K562 (cell line): Measurements from ENCODE around the gene ATP2A1.

Experiments used
- BHLHE40 ChIP-seq: IDR thresholded peaks from 2 replicates; pipeline ENCODE4 v1.6.1; 2011; ENCODE audit warnings: low read length, improper control_type of control experiment
- CTCF ChIP-seq, 3 experiments: IDR thresholded peaks in 2 of 3; conservative IDR thresholded peaks in 1 of 3; 2 replicates each; pipeline ENCODE4 v1.5.1; 2011 to 2012; ENCODE audit warnings: low read length in 3 of 3, mild to moderate bottlenecking in 3 of 3, control low read depth in 2 of 3, improper control_type of control experiment in 1 of 3, inconsistent platforms in 1 of 3, low read depth in 1 of 3, mixed read lengths in 1 of 3, moderate library complexity in 1 of 3; ENCODE audit not compliant: insufficient read depth in 2 of 3
- EZH2 ChIP-seq: IDR thresholded peaks from 2 replicates; pipeline ENCODE4 v1.6.1; 2012; ENCODE audit warnings: low read depth, mild to moderate bottlenecking, inconsistent platforms, low read length, borderline replicate concordance
- FOXJ3 ChIP-seq: sonication (generic); formaldehyde crosslinking; IDR thresholded peaks from 2 replicates; pipeline ENCODE4 v1.4.0; 2020; ENCODE audit warnings: mild to moderate bottlenecking, missing genetic modification reagents
- GATA2 ChIP-seq: sonication (generic); formaldehyde crosslinking; IDR thresholded peaks from 2 replicates; pipeline ENCODE4 v1.4.0; 2020; ENCODE audit warnings: mild to moderate bottlenecking, missing genetic modification reagents
- MAFF ChIP-seq: IDR thresholded peaks from 2 replicates; pipeline ENCODE4 v1.6.1; 2012; ENCODE audit warnings: low read length, improper control_type of control experiment
- MAZ ChIP-seq, 2 experiments: fragments of 450-650 bp in 1 of 2; sonication (generic) in 1 of 2; formaldehyde crosslinking; IDR thresholded peaks in 1 of 2; conservative IDR thresholded peaks in 1 of 2; 2 replicates each; pipeline versions ENCODE4 v1.4.0 to v1.5.0; 2020; ENCODE audit warnings: mild to moderate bottlenecking in 1 of 2, missing genetic modification reagents in 1 of 2
- MXI1 ChIP-seq: IDR thresholded peaks from 2 replicates; pipeline ENCODE4 v1.6.1; 2011; ENCODE audit warnings: low read depth, mild to moderate bottlenecking, improper control_type of control experiment, low read length
- SIN3A ChIP-seq, 2 experiments: fragments of 150-350 bp in 1 of 2; IDR thresholded peaks; 2 replicates each; pipeline ENCODE4 v1.6.1; 2011 to 2016; ENCODE audit warnings: borderline replicate concordance in 2 of 2, low read depth in 2 of 2, low read length in 2 of 2, mild to moderate bottlenecking in 2 of 2, moderate library complexity in 2 of 2; ENCODE audit not compliant: control insufficient read depth in 1 of 2
- TAF15 ChIP-seq: fragments of 200-400 bp; formaldehyde crosslinking; IDR thresholded peaks from 2 replicates; pipeline ENCODE4 v1.6.1; 2017; ENCODE audit warnings: mild to moderate bottlenecking, low read depth, low read length, moderate library complexity
- TCF7 ChIP-seq: sonication (generic); IDR thresholded peaks from 2 replicates; pipeline ENCODE4 v1.6.1; 2016; ENCODE audit warnings: antibody characterized with exemption, borderline replicate concordance
- ZNF431 ChIP-seq: sonication (generic); formaldehyde crosslinking; IDR thresholded peaks from 2 replicates; pipeline ENCODE4 v1.8.0; 2022; ENCODE audit warnings: mild to moderate bottlenecking, missing genetic modification reagents

- TF ChIP-seq CTCF (IDR thresholded peaks at IDR 0.05 in 2 of 3, conservative IDR thresholded peaks at IDR 0.05 in 1 of 3; ENCODE audit: insufficient read depth in 2 of 3, low read depth in 1 of 3, low read length in 3 of 3) (no peak), MAFF (no peak), SIN3A (IDR thresholded peaks at IDR 0.05; ENCODE audit: borderline replicate concordance in 2 of 2, control insufficient read depth in 1 of 2, low read depth in 2 of 2, low read length in 2 of 2) (no peak), ZNF431 (CRISPR knock-in tag) (no peak), MAZ (CRISPR knock-in tag; conservative IDR thresholded peaks at IDR 0.05 in 1 of 2, IDR thresholded peaks at IDR 0.05 in 1 of 2) (no peak), TAF15 (no peak), EZH2 (no peak), MXI1 (no peak), TCF7 (no peak), BHLHE40 (no peak), GATA2 (CRISPR knock-in tag) (no peak), FOXJ3 (no peak)
These were observed 39.8 kb upstream of the ATP2A1 start for GRCh38 chr16:28838558-28838918.
